ENCODE data around the gene SIRT6.
"Not testable (repeated sequence)": the region's sequence is repeated elsewhere in the genome, so short reads cannot be mapped to it uniquely, and the experiment has no call there.

DNA sequence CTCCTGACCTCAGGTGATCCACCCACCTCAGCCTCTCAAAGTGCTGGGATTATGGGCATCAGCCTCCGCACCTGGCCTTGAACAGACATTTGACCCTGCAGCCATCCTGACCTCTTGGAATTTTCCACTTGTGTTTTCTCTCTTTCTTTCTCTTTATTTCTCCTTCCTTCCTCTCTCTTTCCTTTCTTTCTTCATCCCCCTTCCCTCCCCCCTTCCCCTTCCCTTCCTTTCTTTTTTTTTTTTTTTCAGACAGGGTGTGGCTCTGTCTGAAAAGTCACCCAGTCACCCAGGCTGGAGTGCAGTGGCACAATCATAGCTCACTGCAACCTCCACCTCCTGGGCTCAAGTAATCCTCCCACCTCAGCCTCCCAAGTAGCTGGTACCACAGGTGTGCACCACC, 36.2 kb upstream of the SIRT6 start:
- TF ChIP-seq POLR2AphosphoS5, POLR2A, CTCF (IDR thresholded peaks at IDR 0.05): not testable (repeated sequence)

Data from transverse colon (tissue), 4 donors.